ENCODE results near the gene PJVK.

Gene PJVK

GRCh38 chr2:178478439-178479274 is 27.5 kb downstream of the PJVK start, which contains the start of gene FKBP7:
Gene FKBP7, minus strand, starts transcription at chr2:178478600. Its CDS starts 101 bp downstream, at chr2:178478499.
- Histone ChIP-seq H3K36me3 (no peaks in the 10 kb centered on the region), H3K27ac (peak within 1 kb of the TSS; percentile 92), H3K27me3 (no peaks in the 10 kb centered on the region), H3K9me3 (no peaks in the 10 kb centered on the region), H3K4me1 (ENCODE audit: control insufficient read depth in 1 of 2, insufficient read depth in 1 of 2, low read depth in 1 of 2, low read length in 1 of 2) (peaks cover 43 to 47% of the 10 kb centered on the region in 2 experiments), H3K4me3 (ENCODE audit: low read depth in 1 of 2, low read length in 1 of 2) (peak within 1 kb of the TSS; percentile 83 to 99)
- TF ChIP-seq, protein P1, sequence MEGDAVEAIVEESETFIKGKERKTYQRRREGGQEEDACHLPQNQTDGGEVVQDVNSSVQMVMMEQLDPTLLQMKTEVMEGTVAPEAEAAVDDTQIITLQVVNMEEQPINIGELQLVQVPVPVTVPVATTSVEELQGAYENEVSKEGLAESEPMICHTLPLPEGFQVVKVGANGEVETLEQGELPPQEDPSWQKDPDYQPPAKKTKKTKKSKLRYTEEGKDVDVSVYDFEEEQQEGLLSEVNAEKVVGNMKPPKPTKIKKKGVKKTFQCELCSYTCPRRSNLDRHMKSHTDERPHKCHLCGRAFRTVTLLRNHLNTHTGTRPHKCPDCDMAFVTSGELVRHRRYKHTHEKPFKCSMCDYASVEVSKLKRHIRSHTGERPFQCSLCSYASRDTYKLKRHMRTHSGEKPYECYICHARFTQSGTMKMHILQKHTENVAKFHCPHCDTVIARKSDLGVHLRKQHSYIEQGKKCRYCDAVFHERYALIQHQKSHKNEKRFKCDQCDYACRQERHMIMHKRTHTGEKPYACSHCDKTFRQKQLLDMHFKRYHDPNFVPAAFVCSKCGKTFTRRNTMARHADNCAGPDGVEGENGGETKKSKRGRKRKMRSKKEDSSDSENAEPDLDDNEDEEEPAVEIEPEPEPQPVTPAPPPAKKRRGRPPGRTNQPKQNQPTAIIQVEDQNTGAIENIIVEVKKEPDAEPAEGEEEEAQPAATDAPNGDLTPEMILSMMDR (IDR thresholded peaks at IDR 0.05) = peak; percentile 92

- no peaks in the 10 kb centered on the region for H3K9me3 ChIP-seq
- H3K27ac ChIP-seq = peak overlapping the region; percentile 92
- H3K4me1 ChIP-seq (ENCODE audit: control insufficient read depth in 1 of 2, insufficient read depth in 1 of 2, low read depth in 1 of 2, low read length in 1 of 2) = peaks cover 43 to 47% of the 10 kb centered on the region in 2 experiments
- no peaks in the 10 kb centered on the region for H3K36me3 ChIP-seq
- no peaks in the 10 kb centered on the region for H3K27me3 ChIP-seq
- TF ChIP-seq, protein P1 (IDR thresholded peaks at IDR 0.05) = no peak
- H3K4me3 ChIP-seq (ENCODE audit: low read depth in 1 of 2, low read length in 1 of 2) = peak overlapping the region; percentile 83 to 99
Measured at GRCh38 chr2:178479275-178479616, 28.1 kb downstream of the PJVK start.

GRCh38 chr2:178479758-178480226 is 28.6 kb downstream of the PJVK start:
- peak overlapping the region; percentile 83 to 99 for H3K4me3 ChIP-seq (ENCODE audit: low read depth in 1 of 2, low read length in 1 of 2)
- TF ChIP-seq, protein P1 (IDR thresholded peaks at IDR 0.05) = no peak
- H3K36me3 ChIP-seq = no peaks in the 10 kb centered on the region
- peaks cover 43 to 47% of the 10 kb centered on the region in 2 experiments for H3K4me1 ChIP-seq (ENCODE audit: control insufficient read depth in 1 of 2, insufficient read depth in 1 of 2, low read depth in 1 of 2, low read length in 1 of 2)
- H3K9me3 ChIP-seq = no peaks in the 10 kb centered on the region
- H3K27me3 ChIP-seq = no peaks in the 10 kb centered on the region
- peak overlapping the region; percentile 92 for H3K27ac ChIP-seq

GRCh38 chr2:178480227-178481181 is 29.3 kb downstream of the PJVK start, which contains the start of gene PLEKHA3:
Gene PLEKHA3, plus strand, starts transcription at chr2:178480457. Its CDS starts 413 bp downstream, at chr2:178480870.
- peak within 1 kb of the TSS; percentile 92 for H3K27ac ChIP-seq
- TF ChIP-seq, protein P1 (IDR thresholded peaks at IDR 0.05) = peak; percentile 33
- peak within 1 kb of the TSS; percentile 83 to 99 for H3K4me3 ChIP-seq (ENCODE audit: low read depth in 1 of 2, low read length in 1 of 2)
- no peaks in the 10 kb centered on the region for H3K27me3 ChIP-seq
- no peaks in the 10 kb centered on the region for H3K36me3 ChIP-seq
- no peaks in the 10 kb centered on the region for H3K9me3 ChIP-seq
- H3K4me1 ChIP-seq (ENCODE audit: control insufficient read depth in 1 of 2, insufficient read depth in 1 of 2, low read depth in 1 of 2, low read length in 1 of 2) = peaks cover 43 to 47% of the 10 kb centered on the region in 2 experiments

DNA sequence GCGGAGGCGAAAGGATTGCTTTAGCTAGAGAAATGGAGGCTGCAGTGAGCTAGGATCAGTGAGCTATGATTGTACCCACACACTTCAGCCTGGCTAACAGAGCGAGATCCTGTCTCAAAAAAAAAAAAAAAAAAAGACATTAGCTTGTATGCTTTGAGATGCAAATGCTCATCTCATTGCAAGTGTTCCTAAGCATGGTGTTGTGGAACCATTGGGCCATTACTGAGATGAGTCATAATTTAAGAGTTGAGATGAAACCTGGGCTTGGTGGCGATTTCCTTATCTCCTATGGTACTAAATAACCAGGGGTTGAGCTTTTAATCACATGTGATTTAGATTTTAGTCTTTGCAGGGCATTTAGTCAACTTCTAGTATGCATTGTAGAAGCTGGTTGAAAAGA is 31.3 kb downstream of the PJVK start:
- no peak overlapping the region for H3K4me3 ChIP-seq (ENCODE audit: low read depth in 1 of 2, low read length in 1 of 2)
- H3K36me3 ChIP-seq = peaks cover under 1% of the 10 kb centered on the region
- TF ChIP-seq, protein P1 (IDR thresholded peaks at IDR 0.05) = no peak
- H3K27ac ChIP-seq = no peak overlapping the region
- H3K4me1 ChIP-seq (ENCODE audit: control insufficient read depth in 1 of 2, insufficient read depth in 1 of 2, low read depth in 1 of 2, low read length in 1 of 2) = peaks cover 43 to 47% of the 10 kb centered on the region in 2 experiments
- no peaks in the 10 kb centered on the region for H3K27me3 ChIP-seq
- H3K9me3 ChIP-seq = no peaks in the 10 kb centered on the region
